CD4-positive, alpha-beta T cell (primary cell): Measurements from ENCODE around the gene JCAD. TPM values are rescaled to one million over a fixed set of nuclear protein-coding genes. Genes with fewer than 3 reads are reported as not detected.

Experiments
- ATAC-seq: fragments of 200-7000 bp; cut with Tn5 transposase; one replicate; pipeline ENCODE4 v1.10.0; 2022; ENCODE audit warnings: mild to moderate bottlenecking; ENCODE audit not compliant: poor library complexity
- CTCF ChIA-PET: fragments of 350-600 bp; sonication (Branson Sonifier 250); formaldehyde crosslinking; loops from one replicate; lab custom pipeline; 2021; ENCODE audit warnings: antibody characterized with exemption, inconsistent platforms; lab: Charles Lee
- POLR2A ChIA-PET: fragments of 350-600 bp; sonication (Branson Sonifier 250); formaldehyde crosslinking; loops from one replicate; lab custom pipeline; 2021; ENCODE audit warnings: antibody characterized with exemption, inconsistent platforms; lab: Charles Lee
- DNase-seq, 14 experiments: peaks; one replicate each; pipeline ENCODE4 v3.0.0-alpha.2; 2013 to 2020; ENCODE audit warnings: mixed read lengths in 2 of 14
- H3K27ac ChIP-seq, 2 donors: one replicate each; pipeline versions ENCODE4 v1.5.1 to v1.7.0; 2013; ENCODE audit warnings: low read length in 2 of 2, low read depth in 1 of 2, mild to moderate bottlenecking in 1 of 2
- H3K27me3 ChIP-seq, 2 experiments: 1 replicate in 1 of 2; 2 replicates in 1 of 2; pipeline versions ENCODE4 v1.6.1 to v1.7.0; 2013; ENCODE audit warnings: low read length in 2 of 2, control low read depth in 1 of 2, mild to moderate bottlenecking in 1 of 2, moderate library complexity in 1 of 2; ENCODE audit not compliant: insufficient read depth in 2 of 2, control insufficient read depth in 1 of 2
- H3K36me3 ChIP-seq: one replicate; pipeline ENCODE4 v1.6.1; 2013; ENCODE audit warnings: low read length, control low read depth; ENCODE audit not compliant: insufficient read depth
- H3K4me1 ChIP-seq: one replicate; pipeline ENCODE4 v1.6.1; 2013; ENCODE audit warnings: low read length, control low read depth; ENCODE audit not compliant: insufficient read depth
- H3K4me3 ChIP-seq: one replicate; pipeline ENCODE4 v1.5.1; 2013; ENCODE audit warnings: mild to moderate bottlenecking, low read length, moderate library complexity
- H3K9me3 ChIP-seq, 2 experiments: 1 replicate in 1 of 2; 2 replicates in 1 of 2; pipeline versions ENCODE4 v1.6.1 to v1.7.0; 2013; ENCODE audit warnings: low read length in 2 of 2, mild to moderate bottlenecking in 2 of 2, control low read depth in 1 of 2, moderate library complexity in 1 of 2; ENCODE audit not compliant: control insufficient read depth in 1 of 2, insufficient read depth in 1 of 2
- H3K27ac Mint-ChIP-seq: one replicate; pipeline ENCODE4 v1.8.0; 2020; ENCODE audit warnings: mixed read lengths
- H3K27me3 Mint-ChIP-seq: one replicate; pipeline ENCODE4 v1.8.0; 2021; ENCODE audit warnings: mixed read lengths
- H3K36me3 Mint-ChIP-seq: one replicate; pipeline ENCODE4 v1.8.0; 2021; ENCODE audit warnings: low read depth, mixed read lengths
- H3K4me1 Mint-ChIP-seq: one replicate; pipeline ENCODE4 v1.8.0; 2021; ENCODE audit warnings: low read depth, mixed read lengths
- H3K4me3 Mint-ChIP-seq: one replicate; pipeline ENCODE4 v1.8.0; 2020; ENCODE audit warnings: mild to moderate bottlenecking, mixed read lengths
- H3K9me3 Mint-ChIP-seq: one replicate; pipeline ENCODE4 v1.8.0; 2020; ENCODE audit warnings: mixed read lengths
- CTCF ChIP-seq: fragments of 200-600 bp; IDR thresholded peaks from one replicate; pipeline ENCODE4 v1.8.0; 2022; ENCODE audit warnings: antibody characterized with exemption, mild to moderate bottlenecking
- intact Hi-C, 2 experiments: fragments of 100-400 bp; cut with DNase I in 1 of 2; cut with micrococcal nuclease in 1 of 2; formaldehyde crosslinking; loops; one replicate each; pipeline versions ENCODE4 v1.15.1 to v1.9.0; 2023 to 2025; cut with DNase I, micrococcal nuclease
- total RNA-seq, 174 experiments: library from RNA in 2 of 174; stranded (reverse) in 2 of 174; gene quantifications; one replicate each; pipeline ENCODE4 v1.2.3 and lab custom pipeline; 2021 to 2026

Gene JCAD
- total RNA-seq, 2 experiments from 2014 or later: not detected

DNA sequence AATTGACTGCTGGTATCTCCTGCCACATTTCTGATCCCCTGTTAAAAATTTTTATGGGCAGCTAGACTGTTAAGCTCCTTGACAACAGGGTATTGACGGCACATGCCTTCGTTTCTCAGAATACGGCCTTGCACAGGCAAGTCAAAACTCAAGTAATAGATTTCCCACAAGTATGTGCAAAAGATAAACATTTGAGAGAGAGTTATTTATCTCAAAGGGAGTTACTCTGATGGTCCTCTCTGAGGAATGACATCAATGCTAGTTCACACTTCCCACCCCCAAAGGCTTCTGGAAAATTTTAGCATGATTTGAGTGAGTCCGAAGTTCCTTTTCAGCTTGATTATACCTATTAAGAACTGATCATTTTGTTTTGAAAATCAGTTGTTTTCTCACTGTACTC is 71.9 kb downstream of the JCAD start:
- no peak overlapping the region for H3K27ac ChIP-seq
- H3K4me3 Mint-ChIP-seq: no peak overlapping the region
- H3K9me3 ChIP-seq: peaks cover 12% of the 10 kb centered on the region in 2 experiments
- TF ChIP-seq CTCF: no peak
- no peaks in the 10 kb centered on the region for H3K4me1 Mint-ChIP-seq
- DNase-seq: no peak
- H3K36me3 ChIP-seq: no peaks in the 10 kb centered on the region
- no peak overlapping the region for H3K4me3 ChIP-seq
- H3K27ac Mint-ChIP-seq: no peak overlapping the region
- peaks cover 4% of the 10 kb centered on the region for H3K9me3 Mint-ChIP-seq
- ATAC-seq: no peak
- peaks cover 0 to 4% of the 10 kb centered on the region in 2 experiments for H3K27me3 ChIP-seq
- intact Hi-C loops: no loop called here
- CTCF ChIA-PET: no interaction called here
- H3K4me1 ChIP-seq: no peaks in the 10 kb centered on the region
- H3K27me3 Mint-ChIP-seq: peaks cover 40% of the 10 kb centered on the region
- no peaks in the 10 kb centered on the region for H3K36me3 Mint-ChIP-seq
- POLR2A ChIA-PET: interaction anchor here (0.5 kb wide), 1 partner anchor 11 kb away, joined by 3 read pairs; no protein-coding TSS in a partner anchor

DNA sequence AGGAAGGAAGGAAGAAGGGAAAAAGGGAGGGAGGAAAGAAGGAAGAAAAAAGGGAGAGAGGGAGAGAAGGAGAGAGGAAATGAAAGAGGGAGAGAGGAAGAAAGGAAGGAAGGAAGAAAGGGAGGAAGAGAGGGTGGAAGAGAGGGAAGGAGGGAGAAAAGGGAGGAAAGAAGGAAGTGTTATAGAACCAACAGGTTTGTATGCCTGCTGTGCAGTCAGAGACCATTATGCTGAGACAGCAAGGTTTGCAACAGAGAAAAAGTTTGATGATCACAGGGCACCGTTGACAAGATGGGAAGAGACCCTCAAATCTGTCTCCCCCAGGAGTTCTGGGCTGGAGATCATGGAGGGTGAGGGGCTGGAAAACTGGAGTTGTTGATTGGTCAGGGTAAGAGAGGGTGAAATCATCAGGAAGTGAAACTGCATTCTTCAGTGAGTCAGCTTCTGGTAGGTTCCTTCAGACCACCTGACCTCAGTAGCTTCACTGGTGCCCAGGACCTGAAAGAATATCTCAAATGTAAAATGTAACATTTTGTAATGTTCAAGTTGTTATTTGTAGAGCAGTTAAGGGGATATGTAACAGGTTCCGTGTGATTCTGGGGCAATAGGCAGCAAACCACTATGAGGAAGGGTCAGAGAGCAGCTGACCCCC is 76.3 kb downstream of the JCAD start:
- Histone ChIP-seq H3K4me1 (no peaks in the 10 kb centered on the region), H3K9me3 (peaks cover 12% of the 10 kb centered on the region in 2 experiments), H3K4me3 (no peak overlapping the region), H3K36me3 (no peaks in the 10 kb centered on the region), H3K27me3 (peaks cover 0 to 2% of the 10 kb centered on the region in 2 experiments), H3K27ac (no peak overlapping the region)
- POLR2A ChIA-PET: no interaction called here
- Mint-ChIP-seq H3K27me3 (peaks cover 23% of the 10 kb centered on the region), H3K36me3 (no peaks in the 10 kb centered on the region), H3K27ac (no peak overlapping the region), H3K4me3 (no peak overlapping the region), H3K4me1 (no peaks in the 10 kb centered on the region), H3K9me3 (peaks cover 4% of the 10 kb centered on the region)
- TF ChIP-seq CTCF: no peak
- no peak for ATAC-seq
- intact Hi-C loops: no loop called here
- CTCF ChIA-PET: no interaction called here
- DNase-seq: no peak

DNA sequence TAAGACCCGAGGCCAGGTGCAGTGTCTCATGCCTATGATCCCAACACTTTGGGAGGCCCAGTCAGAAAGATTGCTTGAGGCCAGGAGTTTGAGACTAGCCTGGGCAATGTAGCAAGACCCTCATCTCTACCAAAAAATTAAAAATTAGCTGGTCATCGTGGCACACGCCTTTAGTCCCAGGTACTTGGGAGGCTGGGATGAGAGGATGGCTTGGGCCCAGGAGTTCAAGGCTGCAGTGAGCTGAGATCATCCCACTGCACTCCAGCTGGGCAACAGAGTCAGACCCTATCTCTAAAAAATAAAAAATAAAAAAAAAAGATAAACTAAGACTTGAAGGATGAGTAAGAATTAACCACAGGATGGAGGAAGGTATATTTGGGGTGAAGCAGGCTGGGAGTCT is 77.9 kb downstream of the JCAD start:
- TF ChIP-seq CTCF: no peak
- no peak overlapping the region for H3K27ac Mint-ChIP-seq
- H3K27me3 Mint-ChIP-seq: peaks cover 24% of the 10 kb centered on the region
- intact Hi-C loops: no loop called here
- no peak overlapping the region for H3K4me3 ChIP-seq
- H3K9me3 ChIP-seq: peaks cover 12% of the 10 kb centered on the region in 2 experiments
- H3K36me3 Mint-ChIP-seq: no peaks in the 10 kb centered on the region
- H3K27me3 ChIP-seq: peaks cover 0 to 2% of the 10 kb centered on the region in 2 experiments
- no peak overlapping the region for H3K4me3 Mint-ChIP-seq
- H3K36me3 ChIP-seq: no peaks in the 10 kb centered on the region
- no peak overlapping the region for H3K27ac ChIP-seq
- ChIA-PET POLR2A (no interaction called here), CTCF (no interaction called here)
- no peak for ATAC-seq
- DNase-seq: no peak
- no peaks in the 10 kb centered on the region for H3K4me1 Mint-ChIP-seq
- H3K4me1 ChIP-seq: no peaks in the 10 kb centered on the region
- peaks cover 4% of the 10 kb centered on the region for H3K9me3 Mint-ChIP-seq
